Rectal smooth muscle tissue (tissue), 1 donor: ENCODE data around the gene DBNL.

Experiments
- H3K27ac ChIP-seq: one replicate; pipeline ENCODE4 v1.7.0; 2013; ENCODE audit warnings: low read depth, low read length, inconsistent platforms
- H3K27me3 ChIP-seq: one replicate; pipeline ENCODE4 v1.7.0; 2013; ENCODE audit warnings: low read length; ENCODE audit not compliant: control insufficient read depth, insufficient read depth
- H3K36me3 ChIP-seq: one replicate; pipeline ENCODE4 v1.7.0; 2013; ENCODE audit warnings: low read length; ENCODE audit not compliant: control insufficient read depth, insufficient read depth
- H3K4me1 ChIP-seq: one replicate; pipeline ENCODE4 v1.7.0; 2013; ENCODE audit warnings: low read length; ENCODE audit not compliant: control insufficient read depth, insufficient read depth
- H3K4me3 ChIP-seq: one replicate; pipeline ENCODE4 v1.7.0; 2013; ENCODE audit warnings: low read length
- H3K9ac ChIP-seq: one replicate; pipeline ENCODE4 v1.7.0; 2013; ENCODE audit warnings: low read length

DBNL gene

GRCh38 chr7:44103566-44103922, 59.0 kb downstream of the DBNL start:
- Histone ChIP-seq H3K4me1 (peaks cover 4% of the 10 kb centered on the region), H3K4me3 (no peak overlapping the region), H3K27me3 (peaks cover 4% of the 10 kb centered on the region), H3K27ac (peak overlapping the region; percentile 27), H3K9ac (no peak overlapping the region), H3K36me3 (no peaks in the 10 kb centered on the region)

DNA sequence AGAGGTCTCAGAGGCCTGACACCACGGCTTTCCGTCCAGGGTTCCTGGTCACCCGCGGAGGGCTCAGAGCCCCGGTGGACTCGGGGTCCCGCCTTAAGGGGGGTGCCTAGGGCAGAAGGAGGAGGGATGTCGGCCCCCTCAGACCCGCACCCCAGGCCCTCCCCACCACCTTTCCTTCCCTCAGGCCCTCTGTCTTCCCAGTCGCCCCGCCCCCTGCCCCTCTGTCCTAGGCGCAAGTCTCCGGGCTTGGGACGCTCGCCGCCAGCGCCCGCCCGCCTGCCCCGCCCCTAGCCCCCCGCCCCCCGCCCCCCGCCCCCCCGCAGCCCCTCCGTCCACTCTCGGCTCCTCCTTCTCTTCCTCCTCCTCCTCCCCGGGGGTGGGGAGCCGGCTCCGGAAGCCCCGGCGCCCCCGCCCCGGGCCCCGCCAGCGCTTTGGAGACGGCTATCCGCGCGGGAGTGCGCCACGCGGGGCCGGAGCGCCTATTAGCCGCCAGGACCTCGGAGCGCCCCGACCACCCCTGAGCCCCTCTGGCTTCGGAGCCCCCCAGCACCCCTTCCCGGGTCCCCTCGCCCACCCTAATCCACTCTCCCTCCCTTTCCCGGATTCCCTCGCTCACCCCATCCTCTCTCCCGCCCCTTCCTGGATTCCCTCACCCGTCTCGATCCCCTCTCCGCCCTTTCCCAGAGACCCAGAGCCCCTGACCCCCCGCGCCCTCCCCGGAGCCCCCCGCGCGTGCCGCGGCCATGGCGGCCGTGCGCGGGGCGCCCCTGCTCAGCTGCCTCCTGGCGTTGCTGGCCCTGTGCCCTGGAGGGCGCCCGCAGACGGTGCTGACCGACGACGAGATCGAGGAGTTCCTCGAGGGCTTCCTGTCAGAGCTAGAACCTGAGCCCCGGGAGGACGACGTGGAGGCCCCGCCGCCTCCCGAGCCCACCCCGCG, 59.7 kb downstream of the DBNL start, which contains the start of gene AEBP1:
Gene AEBP1 (plus strand): TSS at position 423 of the 937 bp plus-strand sequence. CDS start 321 bp downstream, at position 744.
- H3K27me3 ChIP-seq = peaks cover 4% of the 10 kb centered on the region
- peak within 1 kb of the TSS; percentile 30 for H3K9ac ChIP-seq
- peak within 1 kb of the TSS; percentile 76 for H3K27ac ChIP-seq
- H3K4me1 ChIP-seq = peaks cover 4% of the 10 kb centered on the region
- H3K4me3 ChIP-seq = peak within 1 kb of the TSS; percentile 80
- no peaks in the 10 kb centered on the region for H3K36me3 ChIP-seq

- peaks cover 4% of the 10 kb centered on the region for H3K27me3 ChIP-seq
- peak overlapping the region; percentile 30 for H3K9ac ChIP-seq
- no peaks in the 10 kb centered on the region for H3K36me3 ChIP-seq
- peak overlapping the region; percentile 76 for H3K27ac ChIP-seq
- peaks cover 4% of the 10 kb centered on the region for H3K4me1 ChIP-seq
- H3K4me3 ChIP-seq = peak overlapping the region; percentile 80
Measured at GRCh38 chr7:44104860-44105771, 60.6 kb downstream of the DBNL start.

DNA sequence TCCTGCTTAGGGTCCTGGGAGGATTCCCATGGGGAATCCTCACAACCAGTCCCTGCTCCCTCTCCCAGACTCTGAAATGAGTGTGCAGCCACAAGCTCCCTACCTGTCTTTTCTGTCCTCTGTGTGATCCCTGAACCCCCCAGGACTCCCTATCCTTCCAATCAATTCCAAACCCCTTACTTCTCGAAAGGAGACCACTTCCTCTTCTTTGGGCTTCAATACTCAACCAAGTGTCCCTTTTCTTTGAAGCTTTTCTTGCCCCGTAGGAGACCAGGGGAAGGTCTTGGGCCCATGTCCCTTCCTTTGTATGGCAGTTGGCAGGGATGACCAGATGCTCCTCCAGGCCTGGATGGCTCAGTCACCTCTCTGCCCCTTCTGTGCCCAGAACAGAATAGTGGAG, 61.3 kb downstream of the DBNL start:
- Histone ChIP-seq H3K27me3 (peaks cover 4% of the 10 kb centered on the region), H3K4me1 (peaks cover 4% of the 10 kb centered on the region), H3K4me3 (peak overlapping the region; percentile 80), H3K36me3 (no peaks in the 10 kb centered on the region), H3K9ac (no peak overlapping the region), H3K27ac (peak overlapping the region; percentile 37)

DNA sequence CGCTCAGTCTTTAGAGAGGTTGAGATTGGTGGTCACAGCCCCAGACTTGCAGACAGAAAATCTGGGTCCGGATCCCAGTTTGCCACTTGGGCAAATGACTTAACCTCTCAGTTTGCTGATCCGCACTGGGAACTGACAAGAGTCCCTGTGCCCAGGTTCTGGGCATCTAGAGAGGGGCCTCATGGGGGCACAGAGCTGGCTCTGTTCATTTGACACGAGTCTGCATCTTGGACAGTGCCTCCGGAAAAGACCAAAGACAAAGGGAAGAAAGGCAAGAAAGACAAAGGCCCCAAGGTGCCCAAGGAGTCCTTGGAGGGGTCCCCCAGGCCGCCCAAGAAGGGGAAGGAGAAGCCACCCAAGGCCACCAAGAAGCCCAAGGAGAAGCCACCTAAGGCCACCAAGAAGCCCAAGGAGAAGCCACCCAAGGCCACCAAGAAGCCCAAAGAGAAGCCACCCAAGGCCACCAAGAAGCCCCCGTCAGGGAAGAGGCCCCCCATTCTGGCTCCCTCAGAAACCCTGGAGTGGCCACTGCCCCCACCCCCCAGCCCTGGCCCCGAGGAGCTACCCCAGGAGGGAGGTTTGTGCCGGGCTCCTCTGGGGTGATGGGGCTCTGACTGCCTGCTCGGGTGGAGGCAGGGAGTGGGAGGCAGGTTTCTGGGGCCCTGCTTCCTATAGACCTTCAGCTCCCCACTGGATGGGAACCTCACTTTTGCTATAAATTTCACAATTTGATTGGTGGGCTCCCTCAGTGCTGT, 62.0 kb downstream of the DBNL start:
- H3K4me3 ChIP-seq = peak overlapping the region; percentile 80
- H3K27ac ChIP-seq = no peak overlapping the region
- H3K27me3 ChIP-seq = peaks cover 4% of the 10 kb centered on the region
- H3K4me1 ChIP-seq = peaks cover 4% of the 10 kb centered on the region
- no peak overlapping the region for H3K9ac ChIP-seq
- no peaks in the 10 kb centered on the region for H3K36me3 ChIP-seq

- Histone ChIP-seq H3K4me1 (peaks cover 4% of the 10 kb centered on the region), H3K36me3 (no peaks in the 10 kb centered on the region), H3K27me3 (peaks cover 4% of the 10 kb centered on the region), H3K9ac (no peak overlapping the region), H3K27ac (no peak overlapping the region), H3K4me3 (no peak overlapping the region)
Measured at GRCh38 chr7:44107116-44107960, 62.8 kb downstream of the DBNL start.

GRCh38 chr7:44107961-44108767, 63.7 kb downstream of the DBNL start:
- H3K4me1 ChIP-seq = peaks cover 4% of the 10 kb centered on the region
- no peak overlapping the region for H3K27ac ChIP-seq
- no peak overlapping the region for H3K4me3 ChIP-seq
- peaks cover 4% of the 10 kb centered on the region for H3K27me3 ChIP-seq
- no peaks in the 10 kb centered on the region for H3K36me3 ChIP-seq
- H3K9ac ChIP-seq = no peak overlapping the region

DNA sequence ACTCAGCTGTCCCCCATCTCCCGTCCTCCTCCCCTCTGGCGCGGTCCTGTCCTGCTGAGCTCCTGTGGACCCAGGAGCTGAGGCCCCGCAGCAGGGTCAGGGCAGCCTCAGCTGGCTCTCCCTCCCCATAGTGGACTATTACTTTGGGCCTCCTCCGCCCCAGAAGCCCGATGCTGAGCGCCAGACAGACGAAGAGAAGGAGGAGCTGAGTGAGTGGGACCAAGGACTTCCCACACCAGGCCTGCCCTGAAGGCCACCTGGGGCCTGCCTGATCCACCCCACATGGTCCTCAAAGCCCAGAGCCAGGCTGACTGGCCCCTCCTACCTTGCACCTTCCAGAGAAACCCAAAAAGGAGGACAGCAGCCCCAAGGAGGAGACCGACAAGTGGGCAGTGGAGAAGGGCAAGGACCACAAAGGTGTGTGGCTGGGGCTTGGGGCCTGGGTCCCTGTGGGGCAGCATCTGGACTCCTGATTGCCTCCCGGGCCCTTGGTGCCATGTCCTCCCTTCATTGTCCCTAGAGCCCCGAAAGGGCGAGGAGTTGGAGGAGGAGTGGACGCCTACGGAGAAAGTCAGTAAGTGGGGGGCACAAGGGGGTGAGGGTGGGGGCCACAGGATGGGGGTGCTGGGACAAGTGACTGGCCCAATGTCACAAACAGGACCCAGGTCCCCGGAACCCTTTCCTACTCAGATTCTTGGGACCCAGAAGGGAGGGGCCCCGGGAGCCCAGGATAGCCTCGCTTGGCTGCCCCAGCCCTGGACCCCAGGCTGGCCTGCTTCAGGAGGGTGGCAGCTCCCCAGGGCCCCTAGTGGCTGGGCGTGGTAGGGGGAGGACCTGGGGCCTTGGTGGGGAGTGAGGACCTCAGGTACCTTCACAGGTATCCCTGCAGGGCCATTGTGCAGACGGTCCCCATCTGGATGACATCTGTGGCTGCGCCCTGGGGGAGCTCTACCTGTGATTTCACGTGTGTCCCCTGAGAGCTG, 64.6 kb downstream of the DBNL start:
- Histone ChIP-seq H3K4me1 (peaks cover 4% of the 10 kb centered on the region), H3K27me3 (no peaks in the 10 kb centered on the region), H3K27ac (no peak overlapping the region), H3K9ac (no peak overlapping the region), H3K4me3 (no peak overlapping the region), H3K36me3 (peaks cover 1% of the 10 kb centered on the region)

DNA sequence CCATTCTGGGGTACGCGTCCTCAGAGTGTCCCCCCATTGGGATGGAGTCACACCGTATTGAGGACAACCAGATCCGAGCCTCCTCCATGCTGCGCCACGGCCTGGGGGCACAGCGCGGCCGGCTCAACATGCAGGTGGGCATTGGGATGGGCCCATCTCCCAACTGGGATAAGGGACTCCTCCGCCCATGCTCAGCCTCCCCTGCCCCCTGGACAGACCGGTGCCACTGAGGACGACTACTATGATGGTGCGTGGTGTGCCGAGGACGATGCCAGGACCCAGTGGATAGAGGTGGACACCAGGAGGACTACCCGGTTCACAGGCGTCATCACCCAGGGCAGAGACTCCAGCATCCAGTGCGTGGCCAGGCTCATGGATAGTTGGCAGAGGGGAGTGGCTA, 65.5 kb downstream of the DBNL start:
- no peak overlapping the region for H3K9ac ChIP-seq
- peaks cover 3% of the 10 kb centered on the region for H3K4me1 ChIP-seq
- no peak overlapping the region for H3K27ac ChIP-seq
- H3K27me3 ChIP-seq = no peaks in the 10 kb centered on the region
- H3K36me3 ChIP-seq = peaks cover 3% of the 10 kb centered on the region
- H3K4me3 ChIP-seq = no peak overlapping the region
